DMS153 treated with DMSO at 0.1 percent for 48 hours (cell line): ENCODE results near the gene FLOT2.

ENCODE experiments used
- DNase-seq: peaks from one replicate; lab custom pipeline; 2025; ENCODE audit not compliant: unreplicated experiment; lab: John Stamatoyannopoulos, UW

Gene FLOT2

GRCh38 chr17:28875848-28876550 is 21.5 kb downstream of the FLOT2 start:
- DNase-seq = no peak

DNA sequence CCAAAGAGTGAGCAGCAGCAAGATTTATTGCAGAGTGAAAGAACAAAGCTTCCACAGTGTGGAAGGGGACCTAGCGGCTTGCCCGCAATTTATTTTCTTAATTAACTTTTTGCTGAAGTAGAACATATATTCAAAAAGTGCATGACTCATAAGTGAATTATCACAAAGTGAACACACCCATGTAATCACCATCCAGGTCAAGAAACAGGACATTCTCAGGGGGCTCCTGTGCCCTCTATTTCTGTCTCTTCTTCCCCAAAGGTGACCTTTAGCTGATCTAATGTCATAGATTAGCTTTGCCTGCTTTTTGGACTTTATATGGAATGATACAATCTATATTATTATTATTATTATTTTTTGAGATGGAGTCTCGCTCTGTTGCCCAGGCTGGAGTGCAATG is 22.8 kb downstream of the FLOT2 start:
- no peak for DNase-seq

GRCh38 chr17:28873839-28874238 is 23.7 kb downstream of the FLOT2 start:
- DNase-seq = no peak

GRCh38 chr17:28871056-28871579 is 26.4 kb downstream of the FLOT2 start:
- DNase-seq = no peak

- DNase-seq = no peak
These were observed 30.3 kb downstream of the FLOT2 start for GRCh38 chr17:28867276-28867675.

GRCh38 chr17:28865946-28866752 is 31.4 kb downstream of the FLOT2 start:
- no peak for DNase-seq

DNA sequence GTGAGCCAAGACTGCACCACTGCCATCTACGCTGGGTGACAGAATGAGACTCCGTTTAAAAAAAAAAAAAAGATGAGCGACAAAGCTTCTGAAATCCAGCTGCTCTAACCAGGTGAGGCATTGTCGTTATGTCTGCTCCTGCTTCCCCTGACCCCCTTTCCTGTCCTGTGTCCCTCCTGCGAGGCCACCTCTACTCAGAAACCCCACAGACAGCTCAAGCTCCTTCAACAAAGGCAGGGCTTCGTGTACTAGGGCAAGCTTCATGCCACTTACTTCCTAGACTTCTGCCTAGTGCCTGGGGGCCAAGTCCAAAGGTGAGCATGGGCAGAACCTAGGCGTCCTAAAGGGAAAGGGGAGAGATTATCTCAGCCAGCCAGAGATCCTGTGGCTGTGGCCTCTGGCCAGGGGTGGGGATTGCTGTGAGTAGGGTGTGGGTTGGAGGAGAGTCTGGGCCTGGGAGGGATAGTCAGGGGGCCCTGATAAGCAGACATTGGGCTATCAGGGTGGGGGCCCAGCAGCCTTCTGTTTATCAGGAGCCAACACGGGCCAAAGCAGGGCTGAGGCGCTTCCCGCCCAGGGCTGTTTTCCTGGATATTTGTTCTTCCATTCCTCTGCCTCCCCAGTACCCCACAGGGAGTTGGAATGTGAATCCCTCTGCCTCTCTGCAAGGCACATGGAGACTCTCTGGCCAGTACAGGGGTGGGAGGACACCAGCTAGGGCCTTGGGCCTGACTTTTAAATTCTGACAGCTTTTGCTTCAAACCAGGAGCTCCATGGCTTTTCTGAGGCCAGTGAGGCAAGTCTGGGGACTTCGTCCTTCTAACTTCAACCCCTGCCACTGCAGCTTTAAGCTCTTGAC is 32.3 kb downstream of the FLOT2 start:
- DNase-seq = no peak

DNA sequence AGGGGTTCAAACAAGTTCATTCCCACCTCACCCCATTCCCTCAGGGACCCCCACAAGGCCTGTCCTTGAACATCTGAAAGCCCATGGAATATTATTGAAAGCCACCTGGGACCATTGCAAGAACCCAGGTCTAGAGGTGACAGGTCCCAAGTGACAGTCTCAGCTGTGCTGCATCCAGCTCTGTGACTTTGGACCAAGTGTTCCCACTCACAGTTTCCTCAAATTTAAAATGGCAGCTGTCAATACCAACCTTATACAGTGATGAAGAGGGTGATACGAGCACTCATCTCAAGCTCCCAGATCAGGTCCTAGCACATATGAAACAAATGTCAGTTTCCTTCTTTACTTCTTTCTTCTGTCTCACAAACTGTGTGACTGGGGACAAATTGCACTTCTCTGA is 33.6 kb downstream of the FLOT2 start:
- DNase-seq = no peak

- DNase-seq = no peak
These were observed 35.0 kb downstream of the FLOT2 start for GRCh38 chr17:28862561-28862960.

GRCh38 chr17:28861393-28862203 is 35.9 kb downstream of the FLOT2 start:
- DNase-seq = no peak

DNA sequence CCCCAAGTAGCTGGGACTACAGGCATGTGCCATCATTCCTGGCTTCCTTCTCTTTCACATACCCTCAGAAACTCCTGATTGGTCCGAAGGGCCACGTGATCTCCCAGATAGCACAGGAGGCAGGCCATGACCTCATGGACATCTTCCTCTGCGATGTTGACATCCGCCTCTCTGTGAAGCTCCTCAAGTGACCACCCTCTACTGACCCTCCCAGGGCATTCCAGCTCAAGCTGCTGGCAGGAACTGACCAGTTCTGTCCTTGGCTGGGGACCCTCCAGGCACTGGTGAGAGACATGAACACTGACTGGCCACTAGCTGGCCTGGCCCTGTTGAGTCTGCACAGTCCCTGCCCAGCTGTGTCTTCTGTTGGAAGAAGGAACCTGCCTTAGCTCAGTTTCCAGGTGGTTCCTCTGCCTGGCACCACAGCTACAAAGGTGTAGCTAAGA is 37.1 kb downstream of the FLOT2 start:
- DNase-seq = no peak

GRCh38 chr17:28858801-28859355 is 38.7 kb downstream of the FLOT2 start:
- no peak for DNase-seq

- no peak for DNase-seq
These were observed 39.4 kb downstream of the FLOT2 start for GRCh38 chr17:28857905-28858800.

DNA sequence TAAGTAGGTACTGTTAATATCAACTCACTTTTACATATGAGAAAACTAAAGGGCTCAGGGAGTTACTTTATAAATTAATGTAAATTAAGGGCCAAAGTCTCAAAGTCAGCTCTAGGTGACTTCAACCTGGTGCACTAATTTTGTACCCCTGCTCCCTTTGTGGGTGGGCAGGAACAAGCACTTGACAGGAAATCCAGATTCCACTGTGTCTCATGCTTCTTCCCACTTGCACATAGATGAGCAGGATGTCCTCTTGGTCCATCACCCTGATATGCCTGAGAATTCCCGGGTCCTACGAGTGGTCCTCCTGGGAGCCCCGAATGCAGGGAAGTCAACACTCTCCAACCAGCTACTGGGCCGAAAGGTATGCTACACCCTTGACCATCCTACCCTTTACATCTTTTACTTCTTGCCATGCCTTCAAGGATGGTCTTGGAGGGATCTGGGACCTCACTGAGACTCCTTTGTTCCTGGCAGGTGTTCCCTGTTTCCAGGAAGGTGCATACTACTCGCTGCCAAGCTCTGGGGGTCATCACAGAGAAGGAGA is 41.4 kb downstream of the FLOT2 start:
- DNase-seq = no peak

GRCh38 chr17:28855336-28855679 is 42.2 kb downstream of the FLOT2 start:
- no peak for DNase-seq

DNA sequence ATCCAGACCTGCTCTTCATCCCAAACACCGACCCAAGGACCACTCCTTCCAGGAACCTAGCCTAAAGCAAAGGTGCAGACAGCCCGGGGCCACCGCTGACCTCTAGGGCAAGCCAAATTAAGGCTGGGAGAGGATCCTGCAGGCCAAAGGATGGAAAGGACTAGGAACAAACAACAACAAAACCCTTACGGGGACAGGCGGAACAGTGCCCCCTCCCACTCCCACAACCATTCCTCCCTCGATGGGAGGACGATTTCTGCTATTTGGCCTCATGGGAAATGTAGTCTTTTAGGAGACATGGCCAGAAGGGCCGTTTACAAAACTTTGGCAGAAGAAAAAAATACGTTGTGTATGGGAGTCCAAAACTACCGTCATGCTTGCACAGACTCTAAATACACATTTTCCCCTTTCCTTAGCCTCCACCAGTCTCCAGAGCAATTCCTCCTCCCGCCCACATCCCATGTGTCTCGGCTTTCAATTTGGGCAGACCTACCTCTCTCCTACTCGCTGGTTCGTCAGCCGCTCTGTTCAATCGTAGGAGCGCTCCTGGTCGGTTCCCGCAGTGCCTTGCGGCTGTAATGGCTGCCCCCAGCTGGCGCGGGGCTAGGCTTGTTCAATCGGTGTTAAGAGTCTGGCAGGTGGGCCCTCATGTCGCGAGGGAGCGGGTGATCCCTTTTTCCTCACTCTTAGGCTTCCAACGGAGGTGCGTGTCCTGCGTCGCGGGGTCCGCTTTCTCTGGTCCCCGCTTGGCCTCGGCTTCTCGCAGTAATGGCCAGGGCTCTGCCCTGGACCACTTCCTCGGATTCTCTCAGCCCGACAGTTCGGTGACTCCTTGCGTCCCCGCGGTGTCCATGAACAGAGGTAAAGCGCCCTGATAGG is 42.8 kb downstream of the FLOT2 start, which contains the start of gene ERAL1:
Gene ERAL1 (plus strand): TSS at position 560 of the 879 bp plus-strand sequence. CDS start 19 bp downstream, at position 579.
- peak; percentile 96 for DNase-seq

GRCh38 chr17:28853295-28853694 is 44.2 kb downstream of the FLOT2 start:
- no peak for DNase-seq

DNA sequence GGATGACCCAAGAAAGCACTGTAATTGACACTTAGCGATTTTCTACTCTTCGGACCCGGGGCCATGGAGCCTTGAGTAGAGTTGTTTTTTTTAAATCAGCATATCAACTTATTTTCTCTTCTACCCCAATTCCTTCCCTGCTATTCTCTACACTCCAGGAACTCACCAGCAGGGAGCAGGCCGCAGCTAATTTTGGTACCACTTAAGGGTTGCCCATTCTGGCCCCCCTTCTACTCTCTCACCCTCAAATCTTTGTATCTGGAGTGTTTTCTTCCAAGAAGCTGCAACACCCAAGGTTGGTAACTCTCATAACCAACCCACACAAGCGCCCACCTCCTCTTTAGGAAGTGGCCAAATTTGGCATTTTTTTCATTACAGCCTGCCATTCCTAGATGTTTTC is 48.3 kb downstream of the FLOT2 start:
- DNase-seq = no peak
